CD4-positive, alpha-beta memory T cell (primary cell): Measurements from ENCODE around the gene GOLGA8M. TPM values are rescaled to one million over a fixed set of nuclear protein-coding genes. Genes with fewer than 3 reads are reported as not detected.
"Not testable (repeated sequence)": the region's sequence is repeated elsewhere in the genome, so short reads cannot be mapped to it uniquely, and the experiment has no call there.

Experiments used
- CTCF ChIA-PET: fragments of 350-600 bp; sonication (Branson Sonifier 250); formaldehyde crosslinking; loops from one replicate; lab custom pipeline; 2021; ENCODE audit warnings: inconsistent platforms; ENCODE audit not compliant: partially characterized antibody; lab: Charles Lee
- POLR2A ChIA-PET: fragments of 350-600 bp; sonication (Branson Sonifier 250); formaldehyde crosslinking; loops from one replicate; lab custom pipeline; 2021; ENCODE audit not compliant: partially characterized antibody; lab: Charles Lee
- DNase-seq, 5 donors: peaks; one replicate each; pipeline versions ENCODE4 v3.0.0 to v3.0.0-alpha.2; 2020 to 2022; ENCODE audit warnings: mixed read lengths in 1 of 5
- H3K27ac ChIP-seq: one replicate; pipeline ENCODE4 v1.7.0; 2013; ENCODE audit warnings: low read depth, low read length
- H3K27me3 ChIP-seq: 2 replicates; pipeline ENCODE4 v1.7.0; 2013; ENCODE audit warnings: mild to moderate bottlenecking, low read length, moderate library complexity; ENCODE audit not compliant: insufficient read depth
- H3K36me3 ChIP-seq: 2 replicates; pipeline ENCODE4 v1.7.0; 2013; ENCODE audit warnings: mild to moderate bottlenecking, low read length, moderate library complexity; ENCODE audit not compliant: insufficient read depth
- H3K4me1 ChIP-seq: 2 replicates; pipeline ENCODE4 v1.7.0; 2013; ENCODE audit warnings: mild to moderate bottlenecking, low read length, moderate library complexity; ENCODE audit not compliant: insufficient read depth
- H3K4me3 ChIP-seq, 2 donors: one replicate each; pipeline ENCODE4 v1.7.0; 2013; ENCODE audit warnings: low read length in 2 of 2, mild to moderate bottlenecking in 1 of 2
- H3K9me3 ChIP-seq, 2 donors: one replicate each; pipeline ENCODE4 v1.7.0; 2013; ENCODE audit warnings: low read length in 2 of 2, control low read depth in 1 of 2; ENCODE audit not compliant: control insufficient read depth in 1 of 2
- H3K27ac Mint-ChIP-seq, 7 donors: one replicate each; pipeline ENCODE4 v1.8.0; 2020 to 2021; ENCODE audit warnings: mixed read lengths in 7 of 7, mild to moderate bottlenecking in 6 of 7, inconsistent platforms in 3 of 7, moderate library complexity in 3 of 7
- H3K27me3 Mint-ChIP-seq, 2 donors: one replicate each; pipeline ENCODE4 v1.8.0; 2020 to 2021; ENCODE audit warnings: mixed read lengths in 2 of 2
- H3K36me3 Mint-ChIP-seq, 2 donors: one replicate each; pipeline ENCODE4 v1.8.0; 2020 to 2021; ENCODE audit warnings: mixed read lengths in 2 of 2, inconsistent platforms in 1 of 2, mild to moderate bottlenecking in 1 of 2
- H3K4me1 Mint-ChIP-seq, 4 donors: one replicate each; pipeline ENCODE4 v1.8.0; 2020 to 2021; ENCODE audit warnings: mixed read lengths in 4 of 4, mild to moderate bottlenecking in 1 of 4
- H3K4me3 Mint-ChIP-seq, 8 donors: one replicate each; pipeline ENCODE4 v1.8.0; 2020 to 2021; ENCODE audit warnings: mixed read lengths in 8 of 8, mild to moderate bottlenecking in 7 of 8, moderate library complexity in 6 of 8, inconsistent platforms in 3 of 8
- H3K9me3 Mint-ChIP-seq, 8 donors: one replicate each; pipeline ENCODE4 v1.8.0; 2020 to 2021; ENCODE audit warnings: mixed read lengths in 8 of 8, mild to moderate bottlenecking in 5 of 8, inconsistent platforms in 3 of 8, moderate library complexity in 1 of 8
- intact Hi-C: fragments of 100-400 bp; cut with micrococcal nuclease; formaldehyde crosslinking; loops from one replicate; pipeline ENCODE4 v1.15.1; 2023
- polyA plus RNA-seq, 2 donors: library from polyadenylated mRNA; unstranded; fragments of 300-500 nt; fragmentation: Illumina TruSeq; gene quantifications; one replicate each; pipeline ENCODE4 v1.2.3, GENCODE V29; 2021
- total RNA-seq, 2 experiments: library from RNA; stranded (reverse); gene quantifications; one replicate each; pipeline ENCODE4 v1.2.3, GENCODE V29; 2021

GOLGA8M gene
- total and polyA plus RNA-seq, 4 experiments from 2014 or later: 2.9 to 3.1 TPM; not detected in 2

DNA sequence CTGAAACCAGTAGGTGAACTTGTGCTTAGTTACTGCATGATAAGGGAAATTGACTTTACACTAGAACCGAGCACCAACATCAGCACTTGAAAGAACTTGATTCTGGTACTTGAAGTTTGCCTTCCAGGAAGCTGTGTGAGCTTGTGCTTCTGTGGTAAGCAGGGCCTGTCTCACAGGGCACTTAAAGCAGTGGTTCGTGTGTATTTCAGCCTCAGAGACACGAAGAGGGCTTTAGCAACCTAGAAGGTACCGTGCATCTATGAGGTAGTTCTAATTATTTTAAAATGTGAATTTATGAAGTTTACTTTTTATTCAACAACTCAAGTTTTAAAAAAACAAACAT, 56.2 kb downstream of the GOLGA8M start:
- POLR2A ChIA-PET, H3K27ac Mint-ChIP-seq, H3K27ac ChIP-seq, intact Hi-C loops, H3K27me3 Mint-ChIP-seq, H3K27me3 ChIP-seq, CTCF ChIA-PET, H3K4me1 Mint-ChIP-seq, DNase-seq, H3K9me3 Mint-ChIP-seq, H3K4me1 ChIP-seq, H3K4me3 ChIP-seq, H3K9me3 ChIP-seq, H3K4me3 Mint-ChIP-seq, H3K36me3 ChIP-seq, H3K36me3 Mint-ChIP-seq: not testable (repeated sequence)

DNA sequence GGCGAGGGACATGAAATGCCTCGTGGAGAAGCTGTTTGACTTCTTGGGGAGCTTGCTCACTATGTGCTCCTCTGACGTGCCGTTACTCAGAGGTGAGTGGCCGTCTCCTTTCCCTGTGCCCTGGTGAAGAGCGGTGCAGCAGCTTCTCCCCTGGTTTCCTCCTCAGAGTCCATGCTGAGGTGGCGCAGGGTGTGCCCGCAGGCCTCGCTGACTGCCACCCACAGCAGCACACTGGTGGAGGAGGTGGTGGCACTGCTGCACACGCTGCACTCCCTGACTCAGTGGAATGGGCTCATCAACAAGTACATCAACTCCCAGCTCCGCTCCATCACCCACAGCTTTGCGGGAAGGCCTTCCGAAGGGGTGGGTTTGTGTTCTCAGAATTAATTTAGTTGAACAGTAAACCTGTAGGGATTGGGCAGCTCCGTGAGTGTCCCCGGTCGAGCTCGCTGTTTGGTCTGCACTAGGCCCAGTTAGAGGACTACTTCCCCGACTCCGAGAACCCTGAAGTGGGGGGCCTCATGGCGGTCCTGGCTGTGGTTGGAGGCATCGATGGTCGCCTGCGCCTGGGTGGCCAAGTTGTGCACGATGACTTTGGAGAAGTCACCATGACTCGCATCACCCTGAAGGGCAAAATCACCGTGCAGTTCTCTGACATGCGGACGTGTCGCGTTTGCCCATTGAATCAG, 56.7 kb downstream of the GOLGA8M start:
- H3K27me3 Mint-ChIP-seq, H3K36me3 ChIP-seq, CTCF ChIA-PET, H3K9me3 Mint-ChIP-seq, H3K4me3 ChIP-seq, intact Hi-C loops, H3K4me3 Mint-ChIP-seq, H3K27ac Mint-ChIP-seq, H3K9me3 ChIP-seq, H3K4me1 Mint-ChIP-seq, H3K27ac ChIP-seq, H3K27me3 ChIP-seq, H3K36me3 Mint-ChIP-seq, POLR2A ChIA-PET, DNase-seq, H3K4me1 ChIP-seq: not testable (repeated sequence)

DNA sequence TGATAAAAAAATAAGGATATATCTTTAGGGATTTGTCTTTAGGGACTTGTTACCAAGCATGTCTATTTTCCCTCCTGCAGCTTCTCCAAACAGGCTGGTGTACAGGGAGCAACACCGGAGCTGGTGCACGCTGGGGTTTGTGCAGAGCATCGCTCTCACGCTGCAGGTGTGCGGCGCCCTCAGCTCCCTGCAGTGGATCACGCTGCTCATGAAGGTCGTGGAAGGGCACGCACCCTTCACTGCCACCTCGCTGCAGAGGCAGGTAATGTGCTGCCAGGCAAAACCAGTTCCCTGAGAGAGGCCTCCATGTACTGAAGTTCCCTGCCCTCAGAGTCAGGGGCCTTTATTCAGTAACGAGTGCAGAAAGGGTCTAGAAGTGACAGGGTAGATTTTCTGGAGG, 58.0 kb downstream of the GOLGA8M start:
- H3K36me3 Mint-ChIP-seq, H3K4me1 Mint-ChIP-seq, H3K36me3 ChIP-seq, H3K9me3 Mint-ChIP-seq, DNase-seq, CTCF ChIA-PET, H3K4me3 Mint-ChIP-seq, H3K9me3 ChIP-seq, intact Hi-C loops, H3K4me1 ChIP-seq, POLR2A ChIA-PET, H3K4me3 ChIP-seq, H3K27me3 ChIP-seq, H3K27ac ChIP-seq, H3K27me3 Mint-ChIP-seq, H3K27ac Mint-ChIP-seq: not testable (repeated sequence)

DNA sequence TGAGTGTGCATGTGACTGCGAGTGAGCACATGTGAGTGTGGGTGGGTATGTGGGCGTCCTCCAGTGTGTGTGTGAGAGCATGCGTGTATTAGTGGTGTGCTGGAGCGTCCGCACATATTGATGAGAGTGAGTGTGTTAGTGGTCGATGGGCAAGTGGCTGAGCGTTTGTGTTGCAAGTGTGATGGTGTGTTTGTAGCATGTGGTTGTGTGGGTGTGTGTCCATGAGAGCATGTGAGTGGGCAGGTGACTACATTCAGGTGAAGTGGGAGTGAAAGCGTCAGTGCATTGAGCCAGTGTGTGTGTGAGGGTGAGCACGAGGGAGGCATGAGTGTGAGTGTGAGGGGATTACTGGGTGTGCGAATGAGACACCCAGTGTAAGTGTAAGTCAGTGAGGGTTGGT, 59.7 kb downstream of the GOLGA8M start:
- DNase-seq, POLR2A ChIA-PET, H3K9me3 ChIP-seq: not testable (repeated sequence)

More for the DNA sequence above, 59.7 kb downstream of the GOLGA8M start:
- H3K4me1 ChIP-seq, H3K4me3 ChIP-seq, H3K27me3 Mint-ChIP-seq, CTCF ChIA-PET, H3K27me3 ChIP-seq, H3K36me3 Mint-ChIP-seq, H3K27ac ChIP-seq, H3K27ac Mint-ChIP-seq, H3K36me3 ChIP-seq, H3K4me1 Mint-ChIP-seq, H3K4me3 Mint-ChIP-seq, H3K9me3 Mint-ChIP-seq, intact Hi-C loops: not testable (repeated sequence)

Other genes with a start within 250 kb of the GOLGA8M start
- not detected for gene GOLGA8G, start 179.4 kb downstream of the GOLGA8M start, total RNA-seq
- not detected for gene GOLGA8G, start 179.4 kb downstream of the GOLGA8M start, polyA plus RNA-seq
- gene GOLGA6L25, start 158.9 kb downstream of the GOLGA8M start, total RNA-seq: not detected
- not detected for gene GOLGA6L25, start 158.9 kb downstream of the GOLGA8M start, polyA plus RNA-seq
- not detected for gene GOLGA6L7, start 136.2 kb upstream of the GOLGA8M start, total RNA-seq
- not detected for gene GOLGA6L7, start 136.2 kb upstream of the GOLGA8M start, polyA plus RNA-seq
- gene APBA2, start 173.6 kb upstream of the GOLGA8M start, total RNA-seq: 10 to 100 TPM; 52.4 to 57.3 TPM
- 10 to 100 TPM; 11.1 to 28.4 TPM for gene APBA2, start 173.6 kb upstream of the GOLGA8M start, polyA plus RNA-seq